Psoas muscle (tissue), 8 donors: Measurements from ENCODE around the gene TMEM72. TPM values are rescaled to one million over a fixed set of nuclear protein-coding genes. Genes with fewer than 3 reads are reported as not detected.

Experiments
- ATAC-seq, 4 donors: fragments of 200-7000 bp; cut with Tn5 transposase; one replicate each; pipeline ENCODE4 v1.9.1; 2020; ENCODE audit warnings: moderate library complexity in 3 of 4, mild to moderate bottlenecking in 2 of 4
- DNase-seq, 2 donors: peaks; one replicate each; pipeline ENCODE4 v3.0.0-alpha.2; 2020
- H3K27ac ChIP-seq: fragments of 200-600 bp; one replicate; pipeline ENCODE4 v1.8.0; 2022
- H3K27me3 ChIP-seq, 3 donors: fragments of 200-600 bp in 1 of 3; one replicate each; pipeline versions ENCODE4 v1.6.1 to v1.8.0; 2013 to 2022; ENCODE audit warnings: low read length in 2 of 3, mild to moderate bottlenecking in 2 of 3, moderate library complexity in 1 of 3; ENCODE audit not compliant: insufficient read depth in 3 of 3
- H3K36me3 ChIP-seq, 2 donors: fragments of 200-600 bp in 1 of 2; one replicate each; pipeline versions ENCODE4 v1.6.1 to v1.8.0; 2013 to 2022; ENCODE audit warnings: low read depth in 1 of 2, mild to moderate bottlenecking in 1 of 2, moderate library complexity in 1 of 2; ENCODE audit not compliant: insufficient read depth in 1 of 2
- H3K4me1 ChIP-seq: fragments of 200-600 bp; one replicate; pipeline ENCODE4 v1.8.0; 2022
- H3K4me3 ChIP-seq: fragments of 200-600 bp; one replicate; pipeline ENCODE4 v1.8.0; 2022; ENCODE audit warnings: mild to moderate bottlenecking
- H3K9me3 ChIP-seq: fragments of 200-600 bp; one replicate; pipeline ENCODE4 v1.8.0; 2022
- WGBS, 3 donors: extraction: QIAGEN DNeasy Blood & Tissue Kit; methylation state at CpG; one replicate each; pipeline versions ENCODE4 v1.1.6 to v1.1.7; 2013; 5-methylcytosine and 5-hydroxymethylcytosine counted together
- intact Hi-C, 2 donors: fragments of 100-400 bp; cut with DNase I; formaldehyde crosslinking; loops; one replicate each; pipeline versions ENCODE4 v1.11.0 to v1.14.2; 2022
- polyA plus RNA-seq, 3 donors: library from polyadenylated mRNA; stranded (reverse); fragments of 200-250 nt; gene quantifications; one replicate each; pipeline ENCODE4 v1.2.3, GENCODE V29; 2013
- total RNA-seq, 4 donors: library from RNA; stranded (reverse); fragmentation: NEBNext Ultra II Directional in 2 of 4; extraction: Animal tissue kit (Norgen Biotek cat#: 25700) in 2 of 4; gene quantifications; one replicate each; pipeline versions ENCODE4 v1.2.1 to v1.2.4, GENCODE V29; 2021 to 2023
- TF ChIP-seq, protein P1 (sequence below): fragments of 200-600 bp; IDR thresholded peaks from one replicate; pipeline ENCODE4 v1.8.0; 2022; ENCODE audit warnings: antibody characterized with exemption
- donor health status: healthy with polysubstance abuse.
- donor health status: DM: no; HTN: no; CAD: no; lungs with moderate emphysema.
- donor health status: Bipolar disorder and iron deficiency.
- donor health status: healthy.
- donor health status: DM: yes; HTN: yes; CAD: no.
- donor health status: DM: no; HTN: no; CAD: no.
- donor health status: DM: no; HTN: no; CAD: no.
- donor health status: DM: yes; HTN: yes; CAD: no.

The TMEM72 gene
- total and polyA plus RNA-seq, 7 donors, result not detected

- WGBS, 3 donors, result 81 to 84% (median 83%) methylated on average over 13 of the region's 13 CpGs
- Histone ChIP-seq H3K27me3 (no peaks in the 10 kb centered on the region), H3K36me3 (peaks cover 0 to 46% of the 10 kb centered on the region in 2 donors), H3K27ac (peak overlapping the region; percentile 96), H3K4me3 (no peak overlapping the region), H3K4me1 (peaks cover 44% of the 10 kb centered on the region), H3K9me3 (no peaks in the 10 kb centered on the region)
- ATAC-seq, result no peak
- DNase-seq, result no peak
- TF ChIP-seq, protein P1, sequence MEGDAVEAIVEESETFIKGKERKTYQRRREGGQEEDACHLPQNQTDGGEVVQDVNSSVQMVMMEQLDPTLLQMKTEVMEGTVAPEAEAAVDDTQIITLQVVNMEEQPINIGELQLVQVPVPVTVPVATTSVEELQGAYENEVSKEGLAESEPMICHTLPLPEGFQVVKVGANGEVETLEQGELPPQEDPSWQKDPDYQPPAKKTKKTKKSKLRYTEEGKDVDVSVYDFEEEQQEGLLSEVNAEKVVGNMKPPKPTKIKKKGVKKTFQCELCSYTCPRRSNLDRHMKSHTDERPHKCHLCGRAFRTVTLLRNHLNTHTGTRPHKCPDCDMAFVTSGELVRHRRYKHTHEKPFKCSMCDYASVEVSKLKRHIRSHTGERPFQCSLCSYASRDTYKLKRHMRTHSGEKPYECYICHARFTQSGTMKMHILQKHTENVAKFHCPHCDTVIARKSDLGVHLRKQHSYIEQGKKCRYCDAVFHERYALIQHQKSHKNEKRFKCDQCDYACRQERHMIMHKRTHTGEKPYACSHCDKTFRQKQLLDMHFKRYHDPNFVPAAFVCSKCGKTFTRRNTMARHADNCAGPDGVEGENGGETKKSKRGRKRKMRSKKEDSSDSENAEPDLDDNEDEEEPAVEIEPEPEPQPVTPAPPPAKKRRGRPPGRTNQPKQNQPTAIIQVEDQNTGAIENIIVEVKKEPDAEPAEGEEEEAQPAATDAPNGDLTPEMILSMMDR, result no peak
- intact Hi-C loops, result no loop called here
These were observed 72.1 kb downstream of the TMEM72 start for GRCh38 chr10:44983066-44983894.

DNA sequence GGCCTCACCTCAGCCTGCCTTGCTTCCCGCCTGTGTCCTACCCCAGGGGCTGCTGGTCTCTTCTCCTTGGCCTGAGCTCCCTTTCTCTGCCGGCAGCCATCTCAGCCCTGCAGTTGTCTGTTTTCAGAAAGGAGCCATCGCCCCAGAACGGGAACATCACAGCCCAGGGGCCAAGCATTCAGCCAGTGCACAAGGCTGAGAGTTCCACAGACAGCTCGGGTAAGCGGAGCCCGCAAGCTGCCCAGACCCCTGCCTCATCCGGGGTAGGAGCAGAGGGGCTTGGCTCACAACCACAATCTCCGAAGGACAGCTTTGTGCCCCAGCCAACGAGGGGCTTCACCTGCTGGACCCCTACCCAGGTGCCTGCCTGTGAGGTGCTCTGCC lies 72.8 kb downstream of the TMEM72 start:
- intact Hi-C loops, result no loop called here
- 86 to 90% (median 88%) methylated on average over 10 of the region's 10 CpGs for WGBS, 3 donors
- Histone ChIP-seq H3K27ac (no peak overlapping the region), H3K4me3 (no peak overlapping the region), H3K4me1 (peaks cover 42% of the 10 kb centered on the region), H3K9me3 (no peaks in the 10 kb centered on the region), H3K36me3 (peaks cover 0 to 50% of the 10 kb centered on the region in 2 donors), H3K27me3 (no peaks in the 10 kb centered on the region)
- TF ChIP-seq, protein P1, result no peak
- DNase-seq (no peak), ATAC-seq (no peak)

DNA sequence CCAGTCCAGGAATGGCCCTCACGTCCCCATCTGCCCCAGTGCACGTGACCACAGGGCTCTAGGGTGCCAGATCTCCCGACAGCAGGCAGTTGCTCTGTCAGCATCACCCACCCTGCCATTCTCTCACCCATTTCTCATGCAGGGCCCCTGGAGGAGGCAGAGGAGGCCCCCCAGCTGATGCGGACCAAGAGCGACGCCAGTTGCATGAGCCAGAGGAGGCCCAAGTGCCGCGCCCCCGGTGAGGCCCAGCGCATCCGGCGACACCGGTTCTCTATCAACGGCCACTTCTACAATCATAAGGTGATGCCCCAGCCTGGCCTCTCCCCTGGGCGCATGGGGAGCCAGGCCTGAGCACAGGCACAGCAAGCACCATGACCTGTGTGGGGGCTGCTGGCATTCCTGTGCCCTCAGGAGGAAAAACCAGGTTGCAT lies 73.5 kb downstream of the TMEM72 start:
- Histone ChIP-seq H3K36me3 (peaks cover 0 to 57% of the 10 kb centered on the region in 2 donors), H3K9me3 (no peaks in the 10 kb centered on the region), H3K27me3 (no peaks in the 10 kb centered on the region), H3K4me3 (no peak overlapping the region), H3K27ac (no peak overlapping the region), H3K4me1 (peaks cover 34% of the 10 kb centered on the region)
- DNase-seq (no peak), ATAC-seq (no peak)
- TF ChIP-seq, protein P1, result no peak
- 90 to 96% (median 93%) methylated on average over 15 of the region's 15 CpGs for WGBS, 3 donors
- intact Hi-C loops, result no loop called here

- TF ChIP-seq, protein P1, result no peak
- no peaks in the 10 kb centered on the region for H3K9me3 ChIP-seq
- no peak for DNase-seq
- intact Hi-C loops, result no loop called here
- H3K27ac ChIP-seq, result no peak overlapping the region
- no peak overlapping the region for H3K4me3 ChIP-seq
- H3K4me1 ChIP-seq, result peaks cover 29% of the 10 kb centered on the region
- H3K27me3 ChIP-seq, result no peaks in the 10 kb centered on the region
- no peak for ATAC-seq
- H3K36me3 ChIP-seq, result peaks cover 0 to 60% of the 10 kb centered on the region in 2 donors
- 59 to 71% (median 63%) methylated on average over 9 of the region's 9 CpGs for WGBS, 3 donors
These were observed 74.1 kb downstream of the TMEM72 start for GRCh38 chr10:44985175-44985681.
